ENCODE data around the gene HLA-DOA. TPM values are rescaled to one million over a fixed set of nuclear protein-coding genes. Genes with fewer than 3 reads are reported as not detected.

HLA-DOA gene
- polyA plus RNA-seq, 1 donor (not counting 4 experiments of a cell fraction or from before 2014, with no cell fraction given): not detected

DNA sequence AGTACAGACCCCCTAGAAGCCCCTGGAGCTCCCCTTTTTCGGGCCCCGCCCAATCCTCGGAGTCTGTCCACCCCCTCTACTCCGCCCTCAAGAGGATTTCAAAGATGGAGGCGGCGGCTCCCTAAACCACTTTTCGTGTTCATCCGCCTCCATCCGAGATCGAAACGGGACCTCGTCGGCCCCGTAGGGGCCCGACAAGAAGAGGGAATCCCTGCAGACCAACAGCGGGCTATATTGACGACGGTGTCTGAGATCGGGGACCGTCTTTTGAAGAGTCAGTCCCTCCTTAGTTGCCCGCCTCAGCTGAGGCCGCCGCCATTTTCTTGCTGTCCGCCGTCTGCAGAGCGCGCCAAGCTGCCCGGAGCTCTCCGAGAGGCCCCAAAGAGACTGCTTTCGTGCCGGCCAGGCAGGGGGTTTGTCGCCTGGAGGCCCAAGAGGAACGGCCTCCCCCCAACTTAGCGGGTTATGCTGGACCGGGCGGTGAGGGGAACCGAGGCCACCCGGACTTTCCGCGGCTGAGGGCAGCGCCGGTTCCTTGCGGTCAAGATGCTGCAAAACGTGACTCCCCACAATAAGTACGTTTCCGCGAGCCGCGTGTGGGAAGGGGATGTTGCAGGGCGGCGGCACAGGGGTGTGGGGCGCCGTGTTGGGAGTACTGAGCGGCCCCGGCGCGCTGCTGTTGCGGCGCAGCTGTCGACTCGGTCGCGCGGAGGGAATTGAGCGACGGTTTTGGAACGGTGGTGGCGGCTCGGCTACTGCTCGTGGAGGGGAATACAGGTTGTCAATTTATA, 36.8 kb downstream of the HLA-DOA start:
- DNase-seq (ENCODE audit: low read depth, low spot score): no peak
- H3K4me1 ChIP-seq (ENCODE audit: control insufficient read depth, extremely low read depth, insufficient read depth, low read length): peaks cover 25% of the 10 kb centered on the region
- peak overlapping the region; percentile 90 for H3K9ac ChIP-seq (ENCODE audit: control insufficient read depth, extremely low read depth, insufficient read depth, low read length)
- dilution Hi-C loops (cut with MboI; ENCODE audit: extremely low pct_ligation_motif_present, low sequenced_read_pairs): no loop called here
- H2AFZ ChIP-seq (ENCODE audit: control insufficient read depth, low read length): no peak overlapping the region
- TF ChIP-seq EZH2 (IDR thresholded peaks at IDR 0.05; ENCODE audit: low read length): no peak
- TF ChIP-seq, protein P1, sequence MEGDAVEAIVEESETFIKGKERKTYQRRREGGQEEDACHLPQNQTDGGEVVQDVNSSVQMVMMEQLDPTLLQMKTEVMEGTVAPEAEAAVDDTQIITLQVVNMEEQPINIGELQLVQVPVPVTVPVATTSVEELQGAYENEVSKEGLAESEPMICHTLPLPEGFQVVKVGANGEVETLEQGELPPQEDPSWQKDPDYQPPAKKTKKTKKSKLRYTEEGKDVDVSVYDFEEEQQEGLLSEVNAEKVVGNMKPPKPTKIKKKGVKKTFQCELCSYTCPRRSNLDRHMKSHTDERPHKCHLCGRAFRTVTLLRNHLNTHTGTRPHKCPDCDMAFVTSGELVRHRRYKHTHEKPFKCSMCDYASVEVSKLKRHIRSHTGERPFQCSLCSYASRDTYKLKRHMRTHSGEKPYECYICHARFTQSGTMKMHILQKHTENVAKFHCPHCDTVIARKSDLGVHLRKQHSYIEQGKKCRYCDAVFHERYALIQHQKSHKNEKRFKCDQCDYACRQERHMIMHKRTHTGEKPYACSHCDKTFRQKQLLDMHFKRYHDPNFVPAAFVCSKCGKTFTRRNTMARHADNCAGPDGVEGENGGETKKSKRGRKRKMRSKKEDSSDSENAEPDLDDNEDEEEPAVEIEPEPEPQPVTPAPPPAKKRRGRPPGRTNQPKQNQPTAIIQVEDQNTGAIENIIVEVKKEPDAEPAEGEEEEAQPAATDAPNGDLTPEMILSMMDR (optimal IDR thresholded peaks at IDR 0.05 in 1 of 3, IDR thresholded peaks at IDR 0.05 in 1 of 3, conservative IDR thresholded peaks at IDR 0.05 in 1 of 3; ENCODE audit: extremely low read depth in 1 of 3, insufficient read depth in 2 of 3, low read length in 3 of 3): no peak
- H3K27ac ChIP-seq (ENCODE audit: control insufficient read depth, insufficient read depth, low read length): peak overlapping the region; percentile 76
- H3K9me1 ChIP-seq (ENCODE audit: control insufficient read depth, extremely low read depth, insufficient read depth, low read length): peaks cover 10% of the 10 kb centered on the region
- H3K79me2 ChIP-seq (ENCODE audit: control insufficient read depth, insufficient read depth, low read length): peaks cover 61% of the 10 kb centered on the region
- peak overlapping the region; percentile 98 for H3K4me2 ChIP-seq (ENCODE audit: control insufficient read depth, extremely low read depth, insufficient read depth, low read depth, low read length)
- no peaks in the 10 kb centered on the region for H3K9me3 ChIP-seq (ENCODE audit: control insufficient read depth, low read depth, low read length)
- H3K4me3 ChIP-seq (ENCODE audit: control insufficient read depth in 2 of 3, extremely low read depth in 1 of 3, insufficient read depth in 2 of 3, low read depth in 1 of 3, low read length in 3 of 3): peak overlapping the region; percentile 88 to 99 (median 90)
- H3K27me3 ChIP-seq (ENCODE audit: control insufficient read depth, extremely low read depth, insufficient read depth, low read length): no peaks in the 10 kb centered on the region
- H4K20me1 ChIP-seq (ENCODE audit: control insufficient read depth, extremely low read depth, insufficient read depth, low read length): peaks cover 52% of the 10 kb centered on the region
- no peak for FAIRE-seq
- H3K36me3 ChIP-seq (ENCODE audit: control insufficient read depth in 2 of 2, extremely low read depth in 1 of 2, insufficient read depth in 2 of 2, low read length in 2 of 2): peaks cover 39 to 55% of the 10 kb centered on the region in 2 experiments

DNA sequence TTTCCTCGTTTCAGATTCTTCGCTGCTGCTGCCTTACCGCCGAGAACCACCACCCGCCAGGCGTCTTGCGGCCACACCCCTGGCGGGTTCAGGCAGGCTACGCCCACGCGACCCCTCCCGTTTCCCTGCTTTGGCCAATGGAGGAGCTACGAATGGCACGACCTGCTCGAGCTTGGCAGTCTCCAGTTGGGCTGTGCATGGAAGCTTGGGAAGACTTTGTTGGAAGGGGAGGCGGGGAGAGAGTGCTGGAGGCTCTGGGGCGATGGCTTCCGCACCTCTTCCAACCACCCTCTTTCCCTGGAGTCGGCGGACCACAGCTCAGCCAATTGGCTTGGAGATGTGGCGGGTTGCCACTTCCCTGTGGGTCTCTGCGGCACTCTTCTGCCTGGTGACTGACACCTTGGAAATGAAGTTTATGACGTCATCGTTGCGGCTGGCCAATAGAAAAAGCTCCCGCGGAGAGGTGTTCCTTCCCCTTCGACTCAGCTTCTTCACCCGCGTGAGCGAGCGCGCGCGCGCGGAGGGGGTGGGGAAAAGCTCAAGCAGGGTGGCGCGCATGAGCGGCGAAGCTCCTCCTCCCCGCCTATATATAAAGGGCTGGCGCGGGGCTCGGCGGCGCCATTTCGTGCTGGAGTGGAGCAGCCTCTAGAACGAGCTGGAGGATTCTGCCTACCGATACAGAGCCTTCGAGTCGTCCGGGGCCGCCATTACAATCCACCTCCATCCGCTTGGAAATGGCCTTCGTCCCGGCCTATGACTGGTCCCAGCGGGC, 37.6 kb downstream of the HLA-DOA start:
- Histone ChIP-seq H4K20me1 (ENCODE audit: control insufficient read depth, extremely low read depth, insufficient read depth, low read length) (peaks cover 44% of the 10 kb centered on the region), H3K9me3 (ENCODE audit: control insufficient read depth, low read depth, low read length) (no peaks in the 10 kb centered on the region), H2AFZ (ENCODE audit: control insufficient read depth, low read length) (no peak overlapping the region), H3K4me2 (ENCODE audit: control insufficient read depth, extremely low read depth, insufficient read depth, low read depth, low read length) (peak overlapping the region; percentile 98), H3K9me1 (ENCODE audit: control insufficient read depth, extremely low read depth, insufficient read depth, low read length) (peaks cover 6% of the 10 kb centered on the region), H3K4me1 (ENCODE audit: control insufficient read depth, extremely low read depth, insufficient read depth, low read length) (peaks cover 29% of the 10 kb centered on the region), H3K27me3 (ENCODE audit: control insufficient read depth, extremely low read depth, insufficient read depth, low read length) (no peaks in the 10 kb centered on the region), H3K79me2 (ENCODE audit: control insufficient read depth, insufficient read depth, low read length) (peaks cover 58% of the 10 kb centered on the region), H3K27ac (ENCODE audit: control insufficient read depth, insufficient read depth, low read length) (peak overlapping the region; percentile 100), H3K4me3 (ENCODE audit: control insufficient read depth in 2 of 3, extremely low read depth in 1 of 3, insufficient read depth in 2 of 3, low read depth in 1 of 3, low read length in 3 of 3) (peak overlapping the region; percentile 88 to 99 (median 90)), H3K9ac (ENCODE audit: control insufficient read depth, extremely low read depth, insufficient read depth, low read length) (peak overlapping the region; percentile 100), H3K36me3 (ENCODE audit: control insufficient read depth in 2 of 2, extremely low read depth in 1 of 2, insufficient read depth in 2 of 2, low read length in 2 of 2) (peaks cover 33 to 47% of the 10 kb centered on the region in 2 experiments)
- DNase-seq (ENCODE audit: low read depth, low spot score) (no peak), FAIRE-seq (peak; percentile 60)
- dilution Hi-C loops (cut with MboI; ENCODE audit: extremely low pct_ligation_motif_present, low sequenced_read_pairs): no loop called here
- TF ChIP-seq, protein P1 (optimal IDR thresholded peaks at IDR 0.05 in 1 of 3, IDR thresholded peaks at IDR 0.05 in 1 of 3, conservative IDR thresholded peaks at IDR 0.05 in 1 of 3; ENCODE audit: extremely low read depth in 1 of 3, insufficient read depth in 2 of 3, low read length in 3 of 3): no peak
- TF ChIP-seq EZH2 (IDR thresholded peaks at IDR 0.05; ENCODE audit: low read length): no peak

Measured in keratinocyte (primary cell).